ENCODE results near the gene DCLRE1C. TPM values are rescaled to one million over a fixed set of nuclear protein-coding genes. Genes with fewer than 3 reads are reported as not detected.

Gene DCLRE1C
- total and polyA plus RNA-seq, 2 donors (not counting 3 experiments of a cell fraction or from before 2014, with no cell fraction given): 2.1 to 15.8 TPM

DNA sequence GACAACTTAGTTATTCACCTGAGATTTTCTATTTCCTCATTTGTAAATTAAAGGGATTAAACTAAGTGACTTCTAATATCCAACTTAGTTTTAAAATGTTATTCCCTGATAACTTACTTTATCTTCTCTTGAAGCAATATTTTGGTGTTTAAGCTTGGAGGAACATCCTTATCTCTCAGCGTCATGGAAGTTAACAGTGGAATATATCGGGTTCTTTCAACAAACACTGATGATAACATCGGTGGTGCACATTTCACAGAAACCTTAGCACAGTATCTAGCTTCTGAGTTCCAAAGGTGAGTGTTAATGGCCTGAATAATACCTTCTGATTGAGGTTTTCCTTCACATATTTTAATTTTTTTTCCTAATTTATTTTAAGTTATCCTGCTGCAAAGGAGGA is 101.7 kb downstream of the DCLRE1C start:
- Histone ChIP-seq H3K9me1 (replicated peaks; ENCODE audit: control insufficient read depth, extremely low read depth, insufficient read depth, low read length) (no peaks in the 10 kb centered on the region), H4K20me1 (replicated peaks; ENCODE audit: control insufficient read depth, extremely low read depth, insufficient read depth, low read length) (no peaks in the 10 kb centered on the region), H3K79me2 (ENCODE audit: control insufficient read depth, insufficient read depth, low read length) (no peaks in the 10 kb centered on the region), H2AFZ (ENCODE audit: low read depth, low read length) (no peak overlapping the region), H3K4me2 (ENCODE audit: insufficient read depth, low read length) (no peak overlapping the region), H3K9me3 (replicated peaks; ENCODE audit: control insufficient read depth, insufficient read depth, low read length) (no peaks in the 10 kb centered on the region), H3K4me3 (replicated peaks in 1 of 3; ENCODE audit: insufficient read depth in 1 of 3, low read depth in 1 of 3, low read length in 3 of 3) (no peak overlapping the region), H3K27ac (ENCODE audit: insufficient read depth, low read depth, low read length) (no peak overlapping the region), H3K27me3 (ENCODE audit: control insufficient read depth in 2 of 2, insufficient read depth in 2 of 2, low read length in 2 of 2) (no peaks in the 10 kb centered on the region), H3K4me1 (ENCODE audit: control insufficient read depth, extremely low read depth, insufficient read depth, low read length) (no peaks in the 10 kb centered on the region), H3K36me3 (ENCODE audit: control insufficient read depth in 2 of 2, extremely low read depth in 1 of 2, insufficient read depth in 2 of 2, low read length in 2 of 2) (no peaks in the 10 kb centered on the region), H3K9ac (replicated peaks; ENCODE audit: extremely low read depth, insufficient read depth, low read length) (no peak overlapping the region)
- BruUV-seq (replicated peaks): no TSS peak
- dilution Hi-C loops (cut with MboI; ENCODE audit: extremely low pct_ligation_motif_present, low sequenced_read_pairs): no loop called here
- ChIA-PET POLR2A (no interaction called here), CTCF (interaction anchor here (1.7 kb wide), 1 partner anchor 120 kb away, joined by 4 read pairs; no protein-coding TSS in a partner anchor)
- no peak for FAIRE-seq
- TF ChIP-seq JUN (IDR thresholded peaks at IDR 0.05; ENCODE audit: borderline replicate concordance, insufficient read depth, insufficient read length, low read depth): no peak
- TF ChIP-seq, protein P1, sequence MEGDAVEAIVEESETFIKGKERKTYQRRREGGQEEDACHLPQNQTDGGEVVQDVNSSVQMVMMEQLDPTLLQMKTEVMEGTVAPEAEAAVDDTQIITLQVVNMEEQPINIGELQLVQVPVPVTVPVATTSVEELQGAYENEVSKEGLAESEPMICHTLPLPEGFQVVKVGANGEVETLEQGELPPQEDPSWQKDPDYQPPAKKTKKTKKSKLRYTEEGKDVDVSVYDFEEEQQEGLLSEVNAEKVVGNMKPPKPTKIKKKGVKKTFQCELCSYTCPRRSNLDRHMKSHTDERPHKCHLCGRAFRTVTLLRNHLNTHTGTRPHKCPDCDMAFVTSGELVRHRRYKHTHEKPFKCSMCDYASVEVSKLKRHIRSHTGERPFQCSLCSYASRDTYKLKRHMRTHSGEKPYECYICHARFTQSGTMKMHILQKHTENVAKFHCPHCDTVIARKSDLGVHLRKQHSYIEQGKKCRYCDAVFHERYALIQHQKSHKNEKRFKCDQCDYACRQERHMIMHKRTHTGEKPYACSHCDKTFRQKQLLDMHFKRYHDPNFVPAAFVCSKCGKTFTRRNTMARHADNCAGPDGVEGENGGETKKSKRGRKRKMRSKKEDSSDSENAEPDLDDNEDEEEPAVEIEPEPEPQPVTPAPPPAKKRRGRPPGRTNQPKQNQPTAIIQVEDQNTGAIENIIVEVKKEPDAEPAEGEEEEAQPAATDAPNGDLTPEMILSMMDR (IDR thresholded peaks at IDR 0.05; ENCODE audit: extremely low read depth in 1 of 2, insufficient read depth in 1 of 2, low read depth in 1 of 2, low read length in 2 of 2): no peak
- no peak for TF ChIP-seq POLR2A (IDR thresholded peaks at IDR 0.05; ENCODE audit: low read depth, low read length)
- TF ChIP-seq POLR2AphosphoS5 (IDR thresholded peaks at IDR 0.05; ENCODE audit: insufficient read depth, low read depth, low read length): no peak
- TF ChIP-seq EZH2 (IDR thresholded peaks at IDR 0.05; ENCODE audit: borderline replicate concordance, low read depth, low read length, severe bottlenecking): no peak
- TF ChIP-seq MYC (IDR thresholded peaks at IDR 0.05; ENCODE audit: low read depth, low read length): no peak
- TF ChIP-seq, protein P2, sequence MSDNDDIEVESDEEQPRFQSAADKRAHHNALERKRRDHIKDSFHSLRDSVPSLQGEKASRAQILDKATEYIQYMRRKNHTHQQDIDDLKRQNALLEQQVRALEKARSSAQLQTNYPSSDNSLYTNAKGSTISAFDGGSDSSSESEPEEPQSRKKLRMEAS (IDR thresholded peaks at IDR 0.05; ENCODE audit: insufficient read depth, insufficient read length): no peak
- TF ChIP-seq FOS (IDR thresholded peaks at IDR 0.05; ENCODE audit: borderline replicate concordance, insufficient read depth, low read length): no peak
- no peak for TF ChIP-seq GATA2 (IDR thresholded peaks at IDR 0.05; ENCODE audit: insufficient read depth, insufficient read length, low read depth, low read length)
- DNase-seq (ENCODE audit: low read depth, low spot score): no peak
- intact Hi-C loops (cut with micrococcal nuclease): no loop called here

Other genes with a start within 250 kb of the DCLRE1C start
- gene FAM107B, start 179.2 kb downstream of the DCLRE1C start, total RNA-seq: 168 and 176 TPM in 2 replicates
- 27.0 and 39.2 TPM in 2 replicates for gene FAM107B, start 179.2 kb downstream of the DCLRE1C start, polyA plus RNA-seq
- 0.58 and 0.99 TPM in 2 replicates for gene CDNF, start 116.1 kb downstream of the DCLRE1C start, total RNA-seq
- 0.25 and 0.40 TPM in 2 replicates for gene CDNF, start 116.1 kb downstream of the DCLRE1C start, polyA plus RNA-seq
- 15.7 and 18.0 TPM in 2 replicates for gene HSPA14, start 115.8 kb downstream of the DCLRE1C start, total RNA-seq
- 5.1 and 7.6 TPM in 2 replicates for gene HSPA14, start 115.8 kb downstream of the DCLRE1C start, polyA plus RNA-seq
- 13.1 and 13.6 TPM in 2 replicates for gene MSANTD7, start 115.8 kb downstream of the DCLRE1C start, total RNA-seq
- gene MSANTD7, start 115.8 kb downstream of the DCLRE1C start, polyA plus RNA-seq: 4.1 and 4.8 TPM in 2 replicates
- gene SUV39H2, start 75.2 kb downstream of the DCLRE1C start, total RNA-seq: 25.8 and 29.9 TPM in 2 replicates
- gene SUV39H2, start 75.2 kb downstream of the DCLRE1C start, polyA plus RNA-seq: 4.8 and 5.7 TPM in 2 replicates
- not detected in 2 replicates for gene MEIG1, start 5.3 kb upstream of the DCLRE1C start, total RNA-seq
- gene MEIG1, start 5.3 kb upstream of the DCLRE1C start, polyA plus RNA-seq: 0.23 TPM in 1 of 2 replicates, not detected in the other
- gene OLAH, start 89.8 kb upstream of the DCLRE1C start, total RNA-seq: 0.48 and 0.51 TPM in 2 replicates
- 0.13 and 0.26 TPM in 2 replicates for gene OLAH, start 89.8 kb upstream of the DCLRE1C start, polyA plus RNA-seq
- gene ACBD7, start 134.7 kb upstream of the DCLRE1C start, total RNA-seq: 1.7 and 2.8 TPM in 2 replicates
- 1.2 TPM in 2 replicates for gene ACBD7, start 134.7 kb upstream of the DCLRE1C start, polyA plus RNA-seq
- gene RPP38, start 143.3 kb upstream of the DCLRE1C start, total RNA-seq: 10.3 and 10.6 TPM in 2 replicates
- gene RPP38, start 143.3 kb upstream of the DCLRE1C start, polyA plus RNA-seq: 9.0 and 10.8 TPM in 2 replicates
- gene NMT2, start 214.6 kb upstream of the DCLRE1C start, total RNA-seq: 109 and 110 TPM in 2 replicates
- gene NMT2, start 214.6 kb upstream of the DCLRE1C start, polyA plus RNA-seq: 31.9 and 39.0 TPM in 2 replicates

All from endothelial cell of umbilical vein (primary cell).